ENCODE measurements around the gene PDE3B.
"Not testable (repeated sequence)": the region's sequence is repeated elsewhere in the genome, so short reads cannot be mapped to it uniquely, and the experiment has no call there.

Gene PDE3B

GRCh38 chr11:14713496-14714244 lies 70.1 kb downstream of the PDE3B start:
- no peak for TF ChIP-seq CTCF (conservative IDR thresholded peaks at IDR 0.05)
- no peak overlapping the region for H3K27ac ChIP-seq

GRCh38 chr11:14715669-14716068 lies 72.1 kb downstream of the PDE3B start:
- not testable (repeated sequence) for H3K27ac ChIP-seq

GRCh38 chr11:14722496-14722895 lies 78.9 kb downstream of the PDE3B start:
- TF ChIP-seq CTCF (conservative IDR thresholded peaks at IDR 0.05): no peak

GRCh38 chr11:14725150-14725549 lies 81.5 kb downstream of the PDE3B start:
- H3K27ac ChIP-seq: no peak overlapping the region
- no peak for TF ChIP-seq CTCF (conservative IDR thresholded peaks at IDR 0.05)

More at GRCh38 chr11:14722496-14722895, 78.9 kb downstream of the PDE3B start:
- H3K27ac ChIP-seq: no peak overlapping the region

- H3K27ac ChIP-seq: no peak overlapping the region
- TF ChIP-seq CTCF (conservative IDR thresholded peaks at IDR 0.05): no peak
These were observed 83.6 kb downstream of the PDE3B start for GRCh38 chr11:14727215-14727614.

GRCh38 chr11:14727746-14728145 lies 84.1 kb downstream of the PDE3B start:
- no peak overlapping the region for H3K27ac ChIP-seq

GRCh38 chr11:14740539-14740938 lies 96.9 kb downstream of the PDE3B start:
- not testable (repeated sequence) for H3K27ac ChIP-seq

More at GRCh38 chr11:14727746-14728145, 84.1 kb downstream of the PDE3B start:
- TF ChIP-seq CTCF (conservative IDR thresholded peaks at IDR 0.05): no peak

- H3K27ac ChIP-seq: no peak overlapping the region
- no peak for TF ChIP-seq CTCF (conservative IDR thresholded peaks at IDR 0.05)
These were observed 97.6 kb downstream of the PDE3B start for GRCh38 chr11:14741195-14741594.

All from VCaP (cell line).